ENCODE data around the gene HLA-DQA1.

DNA sequence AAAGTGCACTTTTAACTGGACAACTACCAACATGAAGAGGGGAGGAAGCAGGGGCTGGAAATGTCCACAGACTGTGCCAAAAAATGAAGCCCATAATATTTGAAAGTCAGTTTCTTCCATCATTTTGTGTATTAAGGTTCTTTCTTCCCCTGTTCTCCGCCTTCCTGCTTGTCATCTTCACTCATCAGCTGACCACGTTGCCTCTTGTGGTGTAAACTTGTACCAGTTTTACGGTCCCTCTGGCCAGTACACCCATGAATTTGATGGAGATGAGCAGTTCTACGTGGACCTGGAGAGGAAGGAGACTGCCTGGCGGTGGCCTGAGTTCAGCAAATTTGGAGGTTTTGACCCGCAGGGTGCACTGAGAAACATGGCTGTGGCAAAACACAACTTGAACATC lies 3.9 kb downstream of the HLA-DQA1 start:
- TF ChIP-seq, protein P1, sequence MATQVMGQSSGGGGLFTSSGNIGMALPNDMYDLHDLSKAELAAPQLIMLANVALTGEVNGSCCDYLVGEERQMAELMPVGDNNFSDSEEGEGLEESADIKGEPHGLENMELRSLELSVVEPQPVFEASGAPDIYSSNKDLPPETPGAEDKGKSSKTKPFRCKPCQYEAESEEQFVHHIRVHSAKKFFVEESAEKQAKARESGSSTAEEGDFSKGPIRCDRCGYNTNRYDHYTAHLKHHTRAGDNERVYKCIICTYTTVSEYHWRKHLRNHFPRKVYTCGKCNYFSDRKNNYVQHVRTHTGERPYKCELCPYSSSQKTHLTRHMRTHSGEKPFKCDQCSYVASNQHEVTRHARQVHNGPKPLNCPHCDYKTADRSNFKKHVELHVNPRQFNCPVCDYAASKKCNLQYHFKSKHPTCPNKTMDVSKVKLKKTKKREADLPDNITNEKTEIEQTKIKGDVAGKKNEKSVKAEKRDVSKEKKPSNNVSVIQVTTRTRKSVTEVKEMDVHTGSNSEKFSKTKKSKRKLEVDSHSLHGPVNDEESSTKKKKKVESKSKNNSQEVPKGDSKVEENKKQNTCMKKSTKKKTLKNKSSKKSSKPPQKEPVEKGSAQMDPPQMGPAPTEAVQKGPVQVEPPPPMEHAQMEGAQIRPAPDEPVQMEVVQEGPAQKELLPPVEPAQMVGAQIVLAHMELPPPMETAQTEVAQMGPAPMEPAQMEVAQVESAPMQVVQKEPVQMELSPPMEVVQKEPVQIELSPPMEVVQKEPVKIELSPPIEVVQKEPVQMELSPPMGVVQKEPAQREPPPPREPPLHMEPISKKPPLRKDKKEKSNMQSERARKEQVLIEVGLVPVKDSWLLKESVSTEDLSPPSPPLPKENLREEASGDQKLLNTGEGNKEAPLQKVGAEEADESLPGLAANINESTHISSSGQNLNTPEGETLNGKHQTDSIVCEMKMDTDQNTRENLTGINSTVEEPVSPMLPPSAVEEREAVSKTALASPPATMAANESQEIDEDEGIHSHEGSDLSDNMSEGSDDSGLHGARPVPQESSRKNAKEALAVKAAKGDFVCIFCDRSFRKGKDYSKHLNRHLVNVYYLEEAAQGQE (IDR thresholded peaks at IDR 0.05; ENCODE audit: insufficient read depth in 1 of 2, low read depth in 2 of 2, low read length in 2 of 2): no peak
- no peak for TF ChIP-seq POLR2AphosphoS5 (IDR thresholded peaks at IDR 0.05; ENCODE audit: low read depth, low read length)

All from PFSK-1 (cell line).